ENCODE measurements around the gene SNRPN.
"Not testable (repeated sequence)": the region's sequence is repeated elsewhere in the genome, so short reads cannot be mapped to it uniquely, and the experiment has no call there.

SNRPN gene

DNA sequence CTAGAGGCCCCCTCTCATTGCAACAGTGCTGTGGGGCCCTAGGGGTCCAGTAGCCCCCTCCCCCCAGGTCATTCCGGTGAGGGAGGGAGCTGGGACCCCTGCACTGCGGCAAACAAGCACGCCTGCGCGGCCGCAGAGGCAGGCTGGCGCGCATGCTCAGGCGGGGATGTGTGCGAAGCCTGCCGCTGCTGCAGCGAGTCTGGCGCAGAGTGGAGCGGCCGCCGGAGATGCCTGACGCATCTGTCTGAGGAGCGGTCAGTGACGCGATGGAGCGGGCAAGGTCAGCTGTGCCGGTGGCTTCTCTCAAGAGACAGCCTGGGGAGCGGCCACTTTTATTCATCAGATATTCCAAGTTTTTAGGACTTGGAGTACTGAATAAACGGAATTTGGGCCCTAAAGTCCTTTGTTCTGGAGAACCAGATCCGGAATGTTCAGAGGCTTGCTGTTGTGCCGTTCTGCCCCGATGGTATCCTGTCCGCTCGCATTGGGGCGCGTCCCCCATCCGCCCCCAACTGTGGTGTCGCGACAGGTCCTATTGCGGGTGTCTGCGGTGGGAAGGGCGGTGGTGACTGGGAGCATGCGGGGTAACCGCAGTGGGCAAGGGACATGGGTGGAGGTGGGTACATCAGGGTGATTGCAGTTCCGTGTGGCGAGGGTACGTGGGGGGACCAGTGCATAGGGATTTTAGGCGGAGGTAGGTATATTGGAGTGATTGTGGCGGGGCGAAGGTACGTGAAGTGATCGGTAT is at the start of gene SNRPN, which contains the start of gene SNURF:
Gene SNRPN (plus strand): TSS at position 205 of the 748 bp plus-strand sequence. CDS start 19,467 bp downstream, outside the sequence.
Gene SNURF (plus strand): TSS at position 205 of the 748 bp plus-strand sequence. CDS start 62 bp downstream, at position 267.
- DNase-seq (ENCODE audit: low read depth, low spot score): peak; percentile 84

DNA sequence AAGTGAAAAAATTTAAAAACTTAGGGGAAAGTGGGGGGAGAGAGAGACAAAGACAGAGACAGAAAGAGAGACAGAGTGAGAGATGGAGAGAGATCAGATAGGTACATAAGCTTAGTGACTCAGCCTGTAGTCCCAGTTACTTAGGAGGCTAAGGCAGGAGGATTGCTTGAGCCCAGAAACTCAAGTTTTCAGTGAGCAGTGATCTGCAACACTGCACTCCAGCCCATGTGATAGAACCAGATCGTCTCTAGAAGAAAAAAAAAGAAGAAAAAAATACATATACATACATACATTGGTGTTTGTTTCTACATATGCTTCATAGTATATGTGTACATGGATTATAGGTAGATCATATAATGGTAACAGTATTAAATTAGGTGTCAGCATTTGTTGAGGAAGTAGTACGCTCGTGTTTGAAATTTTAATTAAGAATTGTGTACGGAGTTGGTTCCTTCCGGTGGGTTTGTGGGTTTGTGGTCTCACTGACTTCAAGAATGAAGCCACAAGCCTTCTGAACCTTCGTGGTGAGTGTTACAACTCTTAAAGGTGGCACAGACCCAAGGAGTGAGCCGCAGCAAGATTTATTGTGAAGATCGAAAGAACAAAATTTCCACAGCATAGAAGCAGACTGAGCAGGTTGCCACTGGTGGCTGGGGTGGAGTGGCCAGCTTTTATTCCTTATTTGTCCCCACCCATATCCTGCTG is 38.3 kb upstream of the SNRPN start:
- no peak for DNase-seq (ENCODE audit: low read depth, low spot score)

DNA sequence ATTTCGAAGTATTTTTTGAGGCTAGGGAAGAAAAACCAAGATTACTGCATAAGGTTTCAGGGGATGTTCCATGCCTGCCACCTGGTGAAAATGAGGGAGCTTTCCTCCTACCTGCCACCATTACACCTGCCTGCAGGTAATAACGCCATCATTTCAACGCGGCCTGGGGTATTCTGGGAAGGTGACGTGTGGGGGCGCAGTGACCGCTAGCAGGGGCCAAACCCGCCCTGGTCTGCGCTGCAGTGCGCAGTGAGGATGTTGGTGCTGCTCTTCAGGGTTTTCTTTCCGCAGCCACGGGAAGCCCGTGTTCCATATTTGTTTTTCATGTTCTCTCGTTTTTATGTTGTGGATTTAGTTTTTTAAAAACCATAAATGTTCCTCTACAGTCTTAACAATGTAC is 37.4 kb upstream of the SNRPN start:
- no peak for DNase-seq (ENCODE audit: low read depth, low spot score)

DNA sequence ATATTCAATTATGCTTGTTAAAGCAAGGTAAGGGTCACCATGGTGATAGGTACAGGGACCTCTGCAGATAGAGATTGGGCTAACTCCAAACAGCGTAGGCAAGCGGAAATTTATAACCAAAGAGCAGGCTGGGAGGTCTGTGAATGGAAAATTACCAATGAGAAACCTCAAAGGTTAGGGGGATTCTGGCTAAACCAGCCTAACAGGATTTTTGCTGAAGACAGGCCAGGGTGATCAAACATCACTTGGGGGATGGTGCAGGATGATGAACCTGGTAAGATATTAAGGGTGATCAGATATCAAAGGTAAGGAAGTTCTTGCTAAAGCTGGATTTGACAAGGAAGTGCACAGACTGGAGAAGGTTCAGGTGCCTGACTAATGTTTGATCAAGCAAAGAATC is 35.3 kb upstream of the SNRPN start:
- peak; percentile 47 for DNase-seq (ENCODE audit: low read depth, low spot score)

DNA sequence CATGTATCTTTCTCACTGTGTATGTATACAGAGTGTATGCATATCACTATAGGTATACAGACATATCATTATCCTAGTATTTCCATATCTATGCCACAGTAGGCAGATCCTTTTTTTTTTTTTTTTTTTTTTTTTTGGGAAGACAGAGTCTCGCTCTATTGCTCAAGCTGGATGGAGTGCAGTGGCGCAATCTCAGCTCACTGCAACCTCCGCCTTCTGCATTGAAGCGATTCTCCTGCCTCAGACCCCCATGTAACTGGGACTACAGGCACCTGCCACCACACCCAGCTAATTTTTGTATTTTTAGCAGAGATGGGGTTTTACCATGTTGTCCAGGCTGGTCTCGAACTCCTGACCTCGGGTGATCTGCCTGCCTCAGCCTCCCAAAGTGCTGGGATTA is 32.0 kb upstream of the SNRPN start:
- not testable (repeated sequence) for DNase-seq (ENCODE audit: low read depth, low spot score)

DNA sequence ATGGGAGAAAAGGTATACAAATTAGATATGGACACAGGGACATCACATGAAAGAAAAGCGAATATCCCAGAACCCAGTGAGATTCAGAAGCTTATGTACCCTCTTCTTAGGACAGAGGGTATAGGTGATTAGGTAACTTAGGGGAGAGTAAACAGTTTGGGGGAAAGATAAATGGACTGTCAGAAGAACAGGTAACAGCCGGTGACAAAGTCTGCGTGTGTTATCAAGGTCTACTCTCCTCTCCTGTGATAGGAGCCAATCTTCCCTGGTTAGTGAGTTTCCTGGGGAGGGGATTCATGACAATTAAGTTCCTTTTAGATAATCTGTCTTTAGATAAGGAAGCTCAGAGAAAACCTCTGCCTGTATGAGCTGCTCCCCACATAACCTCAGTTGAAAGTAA is 30.6 kb upstream of the SNRPN start:
- DNase-seq (ENCODE audit: low read depth, low spot score): no peak

DNA sequence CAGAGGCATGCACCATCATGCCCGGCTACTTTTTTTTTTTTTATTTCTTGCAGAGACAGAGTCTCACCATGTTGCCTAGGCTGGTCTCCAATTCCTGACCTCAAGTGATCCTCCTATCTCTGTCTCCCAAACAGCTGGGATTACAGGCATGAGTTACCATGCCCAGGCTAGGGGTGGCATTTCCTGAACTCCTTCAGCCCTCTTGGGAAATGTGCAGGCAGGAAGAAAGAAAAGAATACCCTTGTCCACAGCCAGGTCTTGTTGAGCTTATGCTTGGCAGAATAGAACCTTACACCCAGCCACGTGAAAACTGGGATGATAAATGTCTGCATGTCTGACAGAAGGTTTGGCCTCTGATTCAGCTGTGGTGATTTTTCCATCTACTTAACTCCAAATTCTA is 30.2 kb upstream of the SNRPN start:
- DNase-seq (ENCODE audit: low read depth, low spot score): no peak

DNA sequence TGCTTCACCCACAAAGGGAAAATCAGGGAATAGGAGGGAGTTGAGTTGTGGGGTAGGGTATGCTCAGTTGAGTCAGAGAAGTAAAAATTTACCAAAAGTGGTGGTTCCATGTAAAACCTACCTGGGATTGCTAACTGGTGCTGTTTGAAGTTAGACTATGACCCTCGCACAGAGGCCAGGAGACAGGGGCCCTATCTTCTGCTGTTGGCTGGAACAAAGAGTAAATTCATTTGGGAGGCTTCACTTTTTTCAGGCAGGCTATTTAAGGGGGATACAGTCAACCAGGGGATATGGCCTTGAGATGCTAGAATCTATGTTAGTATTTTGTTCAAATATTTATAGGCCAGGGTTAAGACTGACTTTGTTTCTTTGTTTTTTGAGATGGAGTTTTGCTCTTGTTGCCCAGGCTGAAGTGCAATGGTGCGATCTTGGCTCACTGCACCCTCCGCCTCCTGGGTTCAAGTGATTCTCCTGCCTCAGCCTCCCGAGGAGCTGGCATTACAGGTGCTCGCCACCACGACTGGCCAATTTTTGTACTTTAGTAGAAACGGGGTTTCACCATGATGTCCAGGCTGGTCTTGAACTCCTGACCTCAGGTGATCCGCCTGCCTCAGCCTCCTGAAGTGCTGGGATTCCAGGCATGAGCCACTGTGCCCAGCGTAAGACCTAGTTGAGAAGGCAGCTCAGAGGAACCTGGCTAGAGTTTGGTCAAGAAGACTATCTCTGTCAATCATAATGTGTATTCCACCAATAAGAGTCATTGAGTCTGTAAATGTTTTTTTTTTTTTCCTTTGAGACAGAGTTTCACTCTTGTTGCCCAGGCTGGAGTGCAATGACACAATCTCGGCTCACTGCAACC is 22.7 kb upstream of the SNRPN start:
- not testable (repeated sequence) for DNase-seq (ENCODE audit: low read depth, low spot score)

DNA sequence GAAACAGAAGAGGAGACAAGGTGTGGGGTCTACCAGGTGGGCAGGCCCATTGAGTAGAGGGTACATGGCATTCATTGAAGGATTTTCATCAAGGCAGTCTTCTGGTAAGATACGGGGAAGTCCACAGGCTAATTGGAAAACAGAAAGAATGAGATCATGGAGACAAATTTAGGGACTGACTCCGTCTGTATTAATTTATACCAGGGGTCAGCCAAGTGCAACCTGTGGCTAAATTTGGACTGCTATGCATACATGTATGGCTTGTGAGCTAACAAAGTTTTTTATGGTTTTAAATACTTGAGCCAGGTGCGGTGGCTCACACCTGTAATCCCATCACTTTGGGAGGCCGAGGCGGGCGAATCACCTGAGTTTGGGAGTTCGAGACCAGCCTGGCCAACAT is 21.1 kb upstream of the SNRPN start:
- no peak for DNase-seq (ENCODE audit: low read depth, low spot score)

DNA sequence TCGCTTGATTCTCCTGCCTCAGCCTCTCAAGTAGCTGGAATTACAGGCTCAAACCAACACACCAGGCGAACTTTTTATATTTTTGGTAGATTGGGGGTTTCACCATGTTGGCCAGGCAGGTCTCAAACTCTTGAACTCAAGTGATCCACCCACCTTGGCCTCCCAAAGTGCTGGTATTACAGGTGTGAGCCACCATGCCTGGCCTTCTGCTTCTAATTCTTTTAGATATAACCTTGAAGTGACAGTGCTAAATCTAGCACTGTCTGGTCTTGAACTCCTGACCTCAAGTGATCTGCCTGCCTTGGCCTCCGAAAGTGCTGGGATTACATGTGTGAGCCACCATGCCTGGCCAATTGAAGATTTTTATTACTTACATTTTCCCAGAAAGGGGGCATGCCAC is 16.6 kb upstream of the SNRPN start:
- not testable (repeated sequence) for DNase-seq (ENCODE audit: low read depth, low spot score)

DNA sequence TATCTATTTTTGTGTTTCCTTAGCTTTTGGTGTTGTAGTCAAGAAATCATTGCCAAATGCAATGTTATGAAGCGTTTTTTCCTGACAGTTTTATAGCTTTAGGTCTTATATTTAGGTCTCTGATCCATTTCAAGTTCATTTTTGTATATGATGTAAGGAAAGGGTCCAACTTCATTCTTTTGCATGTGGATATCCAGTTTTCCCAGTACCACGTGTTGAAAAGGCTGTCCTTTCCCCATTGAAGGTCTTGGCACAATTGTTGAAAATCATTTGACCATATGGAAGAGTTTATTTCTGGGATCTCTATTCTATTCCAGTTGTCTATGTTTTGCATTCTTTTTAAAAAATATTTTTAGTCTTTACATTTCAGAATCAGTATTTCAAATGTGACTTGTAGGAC is 14.6 kb upstream of the SNRPN start:
- no peak for DNase-seq (ENCODE audit: low read depth, low spot score)

DNA sequence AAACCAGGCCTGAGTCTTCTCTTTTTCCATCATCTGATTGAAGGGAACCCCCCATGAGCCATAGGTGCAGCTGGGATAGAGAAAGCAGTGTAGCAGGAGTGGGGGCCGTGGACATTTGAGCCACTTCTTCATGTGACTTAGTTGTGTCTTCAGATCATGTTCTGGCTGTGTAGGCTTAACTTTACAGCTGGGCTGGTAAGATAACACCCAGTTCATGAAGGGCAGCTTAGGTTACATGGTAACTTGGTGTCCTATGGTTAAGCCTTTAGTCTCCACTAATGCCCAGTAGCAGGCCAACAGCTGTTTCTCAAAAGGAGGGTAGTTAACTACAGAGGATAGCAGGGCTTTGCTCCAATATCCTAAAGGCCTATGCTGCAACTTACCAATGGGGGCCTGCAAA is 11.4 kb upstream of the SNRPN start:
- DNase-seq (ENCODE audit: low read depth, low spot score): no peak

DNA sequence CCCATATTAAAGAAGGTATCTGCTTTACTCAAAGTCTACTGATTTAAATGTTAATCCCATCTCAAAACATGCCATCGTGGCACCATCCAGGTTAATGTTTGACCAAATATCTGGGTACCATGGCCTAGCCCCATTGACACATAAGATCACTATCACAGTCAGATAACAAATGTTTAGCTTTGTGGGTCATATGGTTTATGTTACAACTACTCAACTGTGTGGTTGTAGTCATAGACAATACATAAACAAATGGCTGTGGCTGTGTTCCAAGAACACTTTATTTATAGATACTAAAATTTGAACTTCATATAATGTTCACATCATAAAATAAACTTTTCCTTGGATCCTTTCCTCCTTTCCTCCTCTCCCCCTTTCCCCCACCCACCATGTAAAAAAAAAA is 9.8 kb upstream of the SNRPN start:
- no peak for DNase-seq (ENCODE audit: low read depth, low spot score)

DNA sequence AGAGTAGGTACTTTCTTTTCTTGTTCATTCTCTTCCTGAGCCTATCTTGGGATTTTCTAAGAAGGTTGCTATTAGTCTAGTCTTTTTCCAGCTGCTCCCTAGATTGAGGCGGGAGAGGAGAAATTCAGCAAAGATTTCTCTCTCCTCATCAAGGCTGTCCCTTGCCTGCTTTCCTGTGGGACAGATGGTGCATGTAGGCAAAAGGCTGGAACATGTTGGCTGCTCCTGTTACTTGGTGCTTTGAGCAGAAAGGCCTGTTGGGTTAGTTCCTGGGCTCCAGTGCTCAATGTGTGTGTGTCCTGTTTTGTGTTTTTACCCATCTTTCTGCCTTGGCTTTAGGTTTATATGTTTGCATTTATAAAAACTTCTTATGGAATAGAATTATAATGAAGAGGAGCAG is 9.1 kb upstream of the SNRPN start:
- DNase-seq (ENCODE audit: low read depth, low spot score): no peak

DNA sequence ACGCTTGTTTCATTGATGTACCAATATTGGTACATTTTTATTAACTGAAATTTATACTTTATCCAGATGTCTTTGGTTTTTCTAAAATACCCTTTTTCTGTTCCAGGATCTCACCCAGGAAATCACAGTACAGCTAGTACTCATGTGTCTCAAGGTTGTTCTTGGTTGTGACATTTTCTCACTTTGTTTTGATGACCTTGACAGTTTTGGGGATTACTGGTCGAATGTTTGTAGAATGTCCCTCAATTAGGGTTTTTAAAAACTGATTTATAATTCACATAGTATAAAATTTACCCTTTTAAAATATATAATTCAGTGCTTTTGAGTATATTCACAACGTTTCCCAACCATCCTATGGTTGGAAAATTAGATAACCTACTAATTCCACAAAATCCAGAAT is 6.3 kb upstream of the SNRPN start:
- no peak for DNase-seq (ENCODE audit: low read depth, low spot score)

DNA sequence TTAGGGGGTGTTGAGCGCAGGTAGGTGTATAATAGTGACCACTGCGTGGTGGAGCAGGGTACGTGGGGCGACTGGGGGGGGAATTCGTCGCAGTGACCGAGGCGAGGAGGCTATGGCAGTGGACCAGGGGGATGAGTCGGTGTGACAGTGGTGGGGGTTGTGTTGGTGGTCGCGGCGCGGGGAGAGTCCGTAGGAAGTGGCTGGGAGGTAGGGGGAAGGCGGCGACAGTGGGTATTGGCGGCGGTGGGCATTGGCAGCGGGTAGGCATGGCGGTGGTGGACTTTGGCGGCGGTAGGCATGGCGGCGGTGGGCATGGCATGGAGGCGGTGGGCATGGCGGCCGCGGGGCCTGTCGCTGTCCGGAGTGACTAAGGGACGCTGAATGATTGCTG is 739 bp downstream of the SNRPN start:
- no peak for DNase-seq (ENCODE audit: low read depth, low spot score)

DNA sequence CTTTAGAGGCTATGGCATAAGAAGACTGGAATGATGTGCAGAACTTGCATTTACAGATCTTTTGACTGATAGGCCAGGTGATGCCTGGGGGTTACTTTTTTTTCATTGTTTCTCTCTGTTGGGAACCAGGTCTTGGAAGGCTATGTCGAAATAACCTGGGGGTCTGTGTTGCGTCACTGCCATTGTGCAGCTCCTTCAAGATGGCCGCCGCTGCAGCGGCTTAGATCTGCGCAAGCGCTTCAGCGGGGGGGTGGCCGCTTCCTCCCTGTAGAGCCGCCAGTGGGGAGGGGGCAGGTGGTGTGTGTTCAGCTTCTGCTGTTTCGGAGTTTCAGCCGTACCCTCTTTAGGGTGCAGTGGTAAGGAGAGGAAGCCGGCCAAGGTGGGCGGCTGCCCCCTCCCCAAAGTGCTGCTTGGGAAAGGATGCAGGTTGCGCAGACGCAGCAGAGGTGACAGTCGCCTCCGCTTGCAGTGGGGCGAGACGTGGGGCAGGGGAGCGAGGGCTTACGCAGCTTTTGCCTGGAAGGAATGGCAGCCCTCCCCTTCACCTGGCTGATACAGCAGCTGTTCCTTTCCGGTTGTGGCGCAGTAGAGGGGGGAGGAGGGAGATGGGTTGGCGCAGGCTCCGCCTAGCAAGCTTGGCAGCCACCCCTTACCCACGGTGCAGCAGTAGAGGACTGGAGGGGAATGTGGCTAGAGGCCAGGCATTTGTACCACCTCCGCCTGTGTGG is 1.5 kb downstream of the SNRPN start:
- peak; percentile 92 for DNase-seq (ENCODE audit: low read depth, low spot score)

DNA sequence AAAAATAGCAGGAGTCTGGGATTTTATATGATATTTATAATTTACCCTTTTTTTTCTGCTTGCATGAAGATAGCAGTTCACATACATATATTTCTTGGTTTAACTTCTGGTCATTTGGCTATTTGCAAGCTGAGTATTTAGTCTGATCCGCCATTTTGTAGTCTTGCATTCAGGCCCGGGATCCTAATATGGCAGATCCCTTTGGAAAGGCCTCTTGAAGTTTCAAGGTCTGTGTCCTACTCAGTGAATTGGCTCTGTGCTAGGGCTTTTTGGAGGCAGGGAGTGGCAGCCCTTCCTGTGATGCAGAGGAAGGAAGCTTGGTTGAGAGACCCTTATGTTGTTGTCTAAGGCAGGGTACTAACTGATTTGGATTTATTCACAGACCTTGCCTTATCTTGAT is 2.9 kb downstream of the SNRPN start:
- DNase-seq (ENCODE audit: low read depth, low spot score): peak; percentile 16

DNA sequence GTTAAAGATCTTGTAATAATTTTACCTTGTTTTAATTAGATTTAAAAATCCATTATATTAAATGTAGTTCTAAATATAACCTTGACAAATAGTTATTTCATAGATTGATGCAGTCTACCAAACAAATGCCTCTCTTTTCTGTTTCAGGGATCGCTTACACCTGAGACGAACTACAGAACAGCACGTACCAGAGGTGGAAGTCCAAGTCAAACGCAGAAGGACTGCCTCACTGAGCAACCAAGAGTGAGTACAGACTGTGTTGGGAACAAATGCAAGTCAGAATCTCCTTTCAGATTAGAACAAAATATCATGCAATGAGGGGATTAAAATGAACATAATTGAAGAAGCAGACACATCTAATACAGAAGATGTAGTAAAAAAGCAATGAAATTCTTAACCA is 7.2 kb downstream of the SNRPN start:
- no peak for DNase-seq (ENCODE audit: low read depth, low spot score)

DNA sequence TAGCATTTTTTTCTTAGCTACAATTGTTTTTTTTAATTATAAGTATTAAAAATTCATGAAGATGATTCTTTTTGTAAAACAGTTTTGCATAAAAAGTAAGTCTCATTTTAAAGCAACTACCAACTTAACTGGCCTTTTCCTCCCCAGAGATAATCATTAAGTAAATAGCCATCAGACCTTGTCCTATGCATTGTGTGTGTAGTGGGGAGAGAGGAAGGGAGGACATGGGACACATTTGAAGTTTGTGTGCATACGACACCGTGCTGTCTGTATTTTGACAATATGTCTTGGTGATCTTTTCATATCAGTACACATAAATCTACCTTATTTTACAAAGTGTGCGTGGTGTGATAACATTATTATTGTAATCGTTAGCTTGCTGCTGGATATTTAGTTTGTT is 8.1 kb downstream of the SNRPN start:
- DNase-seq (ENCODE audit: low read depth, low spot score): no peak

DNA sequence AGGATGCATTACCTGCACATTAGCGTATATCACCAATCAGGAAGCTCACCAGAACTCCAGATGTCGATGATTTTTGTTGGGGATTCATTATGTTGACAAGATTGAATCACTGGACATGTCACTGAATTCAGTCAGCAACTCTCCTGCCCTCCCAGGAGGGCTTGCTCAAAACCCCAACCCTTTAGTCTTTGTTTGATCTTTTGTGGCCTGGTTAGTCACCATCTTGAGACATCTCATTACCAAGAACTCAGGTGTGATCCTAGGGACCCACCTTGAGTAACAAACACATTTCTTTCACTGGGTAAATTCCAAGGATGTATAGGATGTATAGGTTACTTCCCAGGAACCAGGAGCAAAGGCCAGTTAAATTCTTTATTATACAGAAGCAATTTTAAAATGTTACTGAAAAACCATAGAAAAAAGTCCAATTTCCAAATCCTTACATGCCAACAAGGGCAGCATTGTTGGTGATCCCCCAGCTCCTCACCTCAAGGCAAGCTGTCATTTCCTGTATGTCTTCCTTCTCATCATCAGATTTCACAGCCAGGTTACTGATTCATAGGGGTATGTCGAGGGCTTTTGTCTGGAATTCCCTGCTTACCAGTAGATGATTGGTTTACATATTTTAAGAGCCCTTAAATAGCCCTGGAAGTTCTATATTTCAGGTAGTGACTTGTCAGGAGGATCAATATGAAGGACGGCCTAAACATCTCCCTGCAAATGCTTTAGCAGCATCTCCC is 11.7 kb downstream of the SNRPN start:
- no peak for DNase-seq (ENCODE audit: low read depth, low spot score)

Measured in ELF-1 (cell line).